RWPE1 (cell line): ENCODE data around the gene CMPK2.

Source experiments
- CTCF ChIA-PET: fragments of 350-600 bp; sonication (Branson Sonifier 250); formaldehyde crosslinking; extraction: SDS; loops from one replicate; lab custom pipeline; 2021; lab: Yijun Ruan, JAX
- POLR2A ChIA-PET: fragments of 400-600 bp; formaldehyde crosslinking; extraction: SDS; loops from one replicate; lab custom pipeline; 2020; ENCODE audit warnings: antibody characterized with exemption; ENCODE audit not compliant: low non-redundant PET; lab: Yijun Ruan, JAX
- DNase-seq: peaks from one replicate; pipeline ENCODE4 v3.0.0; 2012; ENCODE audit warnings: low spot score
- H3K27ac ChIP-seq: fragments of 450-650 bp; 2 replicates; pipeline ENCODE4 v1.5.1; 2017
- TF ChIP-seq, protein P1 (sequence below): fragments of 450-650 bp; conservative IDR thresholded peaks from 2 replicates; pipeline ENCODE4 v1.5.1; 2017; ENCODE audit warnings: low read depth, mild to moderate bottlenecking

The CMPK2 gene

DNA sequence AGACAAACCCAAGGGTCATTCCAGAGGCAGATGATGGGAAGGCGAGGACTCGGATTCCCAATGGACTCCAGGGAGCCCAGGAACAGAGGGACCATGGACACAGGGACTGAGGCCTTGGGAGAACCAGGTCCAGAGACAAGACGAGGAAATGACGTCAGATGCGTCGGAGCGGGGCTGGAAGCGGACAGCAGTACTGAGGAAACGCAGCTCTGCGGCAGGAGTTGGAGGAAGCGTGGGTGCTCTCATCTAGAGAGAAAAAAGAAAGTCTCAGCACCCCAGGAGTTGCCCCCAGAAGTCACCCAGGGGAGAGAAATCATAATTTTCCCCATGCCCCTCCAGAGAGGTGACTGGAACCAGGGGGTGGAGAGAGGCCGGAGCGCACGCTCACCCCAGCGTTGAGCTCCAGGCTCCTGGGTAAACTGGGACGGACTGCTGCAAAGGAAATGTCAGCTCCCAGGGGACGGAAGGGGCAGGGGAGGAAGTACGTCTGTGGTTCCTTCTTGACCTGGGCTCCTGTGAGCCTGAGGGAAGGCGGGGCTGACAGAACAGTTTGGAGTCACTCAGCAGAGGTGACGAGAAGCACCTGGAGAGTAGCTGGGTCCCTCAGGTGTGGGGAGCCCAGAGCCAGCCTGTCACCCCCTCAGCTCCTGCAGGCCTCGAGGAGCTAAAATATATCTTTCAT is 44.7 kb downstream of the CMPK2 start:
- no peak for DNase-seq
- H3K27ac ChIP-seq, result no peak overlapping the region
- TF ChIP-seq, protein P1, sequence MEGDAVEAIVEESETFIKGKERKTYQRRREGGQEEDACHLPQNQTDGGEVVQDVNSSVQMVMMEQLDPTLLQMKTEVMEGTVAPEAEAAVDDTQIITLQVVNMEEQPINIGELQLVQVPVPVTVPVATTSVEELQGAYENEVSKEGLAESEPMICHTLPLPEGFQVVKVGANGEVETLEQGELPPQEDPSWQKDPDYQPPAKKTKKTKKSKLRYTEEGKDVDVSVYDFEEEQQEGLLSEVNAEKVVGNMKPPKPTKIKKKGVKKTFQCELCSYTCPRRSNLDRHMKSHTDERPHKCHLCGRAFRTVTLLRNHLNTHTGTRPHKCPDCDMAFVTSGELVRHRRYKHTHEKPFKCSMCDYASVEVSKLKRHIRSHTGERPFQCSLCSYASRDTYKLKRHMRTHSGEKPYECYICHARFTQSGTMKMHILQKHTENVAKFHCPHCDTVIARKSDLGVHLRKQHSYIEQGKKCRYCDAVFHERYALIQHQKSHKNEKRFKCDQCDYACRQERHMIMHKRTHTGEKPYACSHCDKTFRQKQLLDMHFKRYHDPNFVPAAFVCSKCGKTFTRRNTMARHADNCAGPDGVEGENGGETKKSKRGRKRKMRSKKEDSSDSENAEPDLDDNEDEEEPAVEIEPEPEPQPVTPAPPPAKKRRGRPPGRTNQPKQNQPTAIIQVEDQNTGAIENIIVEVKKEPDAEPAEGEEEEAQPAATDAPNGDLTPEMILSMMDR, result no peak
- POLR2A ChIA-PET, result no interaction called here
- CTCF ChIA-PET, result no interaction called here

DNA sequence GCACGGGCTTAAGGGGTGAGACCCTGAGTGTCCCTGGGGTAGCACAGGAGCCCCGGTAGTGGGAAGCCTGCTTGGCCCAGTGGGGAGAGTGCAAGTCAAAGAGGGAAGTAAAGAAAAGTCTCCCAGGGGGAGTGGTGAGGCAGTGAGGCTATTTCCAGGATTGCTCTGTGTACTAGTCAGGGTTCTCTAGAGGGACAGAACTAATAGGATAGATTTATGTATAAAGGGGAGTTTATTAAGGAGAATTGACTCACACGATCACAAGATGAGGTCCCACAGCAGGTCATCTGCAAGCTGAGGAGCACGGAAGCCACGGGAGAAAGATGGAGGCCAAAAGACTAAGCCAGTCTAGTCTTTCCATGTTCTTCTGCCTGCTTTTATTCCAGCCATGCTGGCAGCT is 45.5 kb downstream of the CMPK2 start:
- CTCF ChIA-PET, result interaction anchor here (0.7 kb wide), 1 partner anchor 1489 kb away, joined by 3 read pairs; no protein-coding TSS in a partner anchor
- TF ChIP-seq, protein P1, result no peak
- POLR2A ChIA-PET, result no interaction called here
- H3K27ac ChIP-seq, result no peak overlapping the region
- DNase-seq, result no peak

DNA sequence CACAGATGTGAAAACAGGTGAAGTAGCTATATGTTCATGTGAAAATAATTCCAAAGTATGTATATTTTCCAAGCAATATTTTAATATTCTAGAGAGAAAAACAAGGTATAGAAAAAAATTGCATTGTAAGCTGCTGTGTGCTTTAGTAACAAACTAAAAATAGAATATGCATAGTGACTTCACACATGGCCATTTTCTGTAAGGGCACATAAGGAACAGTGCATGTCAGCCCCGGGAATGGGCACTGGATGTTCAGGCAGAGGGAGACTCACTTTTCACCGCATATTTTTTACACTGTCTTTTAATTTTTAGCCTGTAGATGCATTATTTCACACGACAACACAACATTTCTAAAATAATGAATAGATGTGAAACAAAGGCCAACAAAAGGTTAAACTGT is 46.0 kb downstream of the CMPK2 start:
- TF ChIP-seq, protein P1, result no peak
- POLR2A ChIA-PET, result no interaction called here
- H3K27ac ChIP-seq, result no peak overlapping the region
- CTCF ChIA-PET, result interaction anchor here (0.7 kb wide), 1 partner anchor 1488 kb away, joined by 3 read pairs; no protein-coding TSS in a partner anchor
- DNase-seq, result no peak

DNA sequence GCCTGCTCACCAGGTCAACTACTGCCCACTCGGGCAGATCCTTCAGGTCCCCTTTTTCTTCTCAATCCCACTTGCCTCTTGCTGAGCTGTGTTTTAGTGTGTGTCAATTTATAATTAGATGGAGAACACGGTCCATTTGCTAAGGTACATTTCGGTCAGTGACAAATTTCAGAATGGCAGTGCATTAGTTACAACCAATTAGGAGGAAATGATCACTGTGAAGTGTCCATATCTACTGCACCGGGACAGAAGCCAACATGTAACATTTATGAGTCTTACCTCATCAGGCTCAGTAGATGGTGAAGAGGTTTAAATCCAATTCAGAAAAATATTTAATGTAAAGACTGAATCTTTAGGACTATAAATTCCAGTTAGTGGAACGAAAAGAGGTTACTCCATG is 47.7 kb downstream of the CMPK2 start:
- POLR2A ChIA-PET, result no interaction called here
- CTCF ChIA-PET, result no interaction called here
- TF ChIP-seq, protein P1, result no peak
- no peak for DNase-seq
- no peak overlapping the region for H3K27ac ChIP-seq

DNA sequence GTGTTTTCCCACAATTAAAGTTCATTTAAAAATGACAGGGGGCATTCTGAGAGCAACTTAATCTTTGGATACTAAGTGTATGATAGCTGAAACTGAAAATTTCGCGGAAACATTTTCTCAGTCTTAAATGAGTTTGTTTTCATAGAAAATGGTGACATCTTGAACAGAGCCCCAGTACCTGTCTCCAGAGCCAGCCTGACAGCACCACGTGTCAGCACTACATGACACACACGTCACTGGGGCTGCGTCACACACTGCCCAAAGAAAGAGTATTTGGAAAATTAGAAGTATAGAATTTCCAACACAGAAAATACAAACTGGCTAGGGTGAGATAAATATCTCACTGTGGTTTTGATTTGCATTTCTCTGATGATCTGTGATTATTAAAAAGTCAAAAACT is 50.8 kb downstream of the CMPK2 start:
- ChIA-PET POLR2A (no interaction called here), CTCF (no interaction called here)
- TF ChIP-seq, protein P1, result no peak
- H3K27ac ChIP-seq, result no peak overlapping the region
- DNase-seq, result no peak

DNA sequence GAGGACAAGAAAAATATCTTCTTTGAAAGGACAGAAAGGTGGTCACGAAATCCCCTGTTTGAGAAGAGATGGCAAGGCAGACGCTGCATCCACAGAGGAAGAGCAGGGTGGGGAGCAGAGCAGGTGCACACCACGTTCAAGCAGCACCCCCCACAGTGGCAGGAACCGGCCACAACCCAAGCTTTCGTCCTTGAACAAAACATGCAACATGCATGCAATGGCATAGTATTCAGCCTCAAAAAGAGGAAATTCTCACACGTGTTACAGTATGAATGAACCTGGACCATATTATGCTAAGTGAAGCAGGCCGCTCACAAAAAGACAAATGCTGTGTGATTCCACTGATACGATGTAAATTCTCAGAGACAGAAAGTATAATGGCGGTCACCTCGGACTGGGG is 51.4 kb downstream of the CMPK2 start:
- no peak for DNase-seq
- ChIA-PET POLR2A (no interaction called here), CTCF (no interaction called here)
- TF ChIP-seq, protein P1, result no peak
- no peak overlapping the region for H3K27ac ChIP-seq
